GDM1 (cell line): Measurements from ENCODE around the gene LAMTOR2.

Experiments
- DNase-seq: peaks from one replicate; lab custom pipeline; 2025; lab: John Stamatoyannopoulos, UW

LAMTOR2 gene

GRCh38 chr1:156076609-156077429 lies 22.2 kb downstream of the LAMTOR2 start:
- no peak for DNase-seq

GRCh38 chr1:156077430-156077760 lies 22.8 kb downstream of the LAMTOR2 start:
- no peak for DNase-seq

- DNase-seq: no peak
These were observed 24.1 kb downstream of the LAMTOR2 start for GRCh38 chr1:156078728-156079127.

- no peak for DNase-seq
These were observed 25.2 kb downstream of the LAMTOR2 start for GRCh38 chr1:156079762-156080161.

GRCh38 chr1:156080241-156080862 lies 25.8 kb downstream of the LAMTOR2 start:
- no peak for DNase-seq

GRCh38 chr1:156080863-156081179 lies 26.2 kb downstream of the LAMTOR2 start:
- no peak for DNase-seq

- no peak for DNase-seq
These were observed 26.8 kb downstream of the LAMTOR2 start for GRCh38 chr1:156081180-156081916.

GRCh38 chr1:156081917-156082308 lies 27.3 kb downstream of the LAMTOR2 start:
- DNase-seq: no peak

- DNase-seq: peak; percentile 18
These were observed 27.9 kb downstream of the LAMTOR2 start, which contains the start of gene MEX3A for GRCh38 chr1:156082309-156083091. Gene MEX3A (minus strand): TSS chr1:156082465. CDS start chr1:156081998, 467 bp downstream.

- no peak for DNase-seq
These were observed 29.5 kb downstream of the LAMTOR2 start for GRCh38 chr1:156083800-156084790.

- no peak for DNase-seq
These were observed 31.7 kb downstream of the LAMTOR2 start for GRCh38 chr1:156086256-156086662.

GRCh38 chr1:156089704-156090103 lies 35.1 kb downstream of the LAMTOR2 start:
- DNase-seq: no peak

- peak; percentile 20 for DNase-seq
These were observed 35.7 kb downstream of the LAMTOR2 start for GRCh38 chr1:156090138-156090839.

- peak; percentile 65 for DNase-seq
These were observed 36.2 kb downstream of the LAMTOR2 start for GRCh38 chr1:156090840-156091188.

GRCh38 chr1:156091610-156092009 lies 37.0 kb downstream of the LAMTOR2 start:
- DNase-seq: no peak

- no peak for DNase-seq
These were observed 41.4 kb downstream of the LAMTOR2 start for GRCh38 chr1:156095906-156096508.

- DNase-seq: peak; percentile 89
These were observed 42.2 kb downstream of the LAMTOR2 start for GRCh38 chr1:156096640-156097391.

GRCh38 chr1:156097499-156098178 lies 43.1 kb downstream of the LAMTOR2 start:
- no peak for DNase-seq

GRCh38 chr1:156098784-156099183 lies 44.2 kb downstream of the LAMTOR2 start:
- no peak for DNase-seq
